ENCODE data around the gene CHST8. TPM values are rescaled to one million over a fixed set of nuclear protein-coding genes. Genes with fewer than 3 reads are reported as not detected.

The CHST8 gene
- total RNA-seq, 1 experiment from 2014 or later, result not detected

DNA sequence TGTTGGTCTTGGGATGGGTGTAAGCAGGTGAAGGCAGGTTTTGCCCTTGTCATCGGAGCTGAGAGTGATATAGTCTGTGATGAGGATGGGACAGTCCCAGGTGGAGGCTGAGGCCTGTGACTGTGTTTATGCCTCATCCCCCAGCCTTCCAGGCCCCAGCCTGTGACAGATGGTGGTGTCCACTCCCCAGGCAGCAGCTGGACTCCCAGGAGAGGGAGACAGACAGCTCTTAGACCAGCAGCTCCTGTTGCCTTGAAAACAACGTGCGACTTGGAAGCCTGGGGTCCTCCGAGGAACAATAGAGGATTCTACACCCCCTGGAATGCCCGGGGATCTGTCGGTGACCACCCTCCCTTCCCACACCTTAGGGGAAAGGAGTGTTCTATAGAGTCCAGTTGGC lies 63.8 kb downstream of the CHST8 start:
- no peak overlapping the region for H2AFZ ChIP-seq
- peaks cover 98% of the 10 kb centered on the region for H3K27me3 ChIP-seq (ENCODE audit: insufficient read depth, low read depth)
- no peak overlapping the region for H3K4me2 ChIP-seq
- H3K4me1 ChIP-seq (replicated peaks; ENCODE audit: insufficient read depth), result no peaks in the 10 kb centered on the region
- no peaks in the 10 kb centered on the region for H3K9me3 ChIP-seq (ENCODE audit: insufficient read depth, low read depth)
- no peaks in the 10 kb centered on the region for H3F3A ChIP-seq (ENCODE audit: insufficient read depth, low read depth)
- TF ChIP-seq EZH2 (IDR thresholded peaks at IDR 0.05; ENCODE audit: low read depth) (no peak), CTCF (conservative IDR thresholded peaks at IDR 0.05) (no peak)
- DNase-seq, result no peak
- H4K20me1 ChIP-seq (ENCODE audit: insufficient read depth), result no peaks in the 10 kb centered on the region
- no peaks in the 10 kb centered on the region for H3K79me2 ChIP-seq (ENCODE audit: low read depth)
- ChIA-PET CTCF (no interaction called here), POLR2A (ENCODE audit: unreplicated experiment) (no interaction called here)
- no peaks in the 10 kb centered on the region for H3K36me3 ChIP-seq (ENCODE audit: low read depth)
- intact Hi-C loops (cut with micrococcal nuclease; ENCODE audit: unreplicated experiment), result no loop called here
- H3K9me2 ChIP-seq (ENCODE audit: insufficient read depth), result no peaks in the 10 kb centered on the region
- H3K4me3 ChIP-seq, result no peak overlapping the region
- no peak overlapping the region for H3K27ac ChIP-seq
- no TSS peak for BruUV-seq (replicated peaks)

DNA sequence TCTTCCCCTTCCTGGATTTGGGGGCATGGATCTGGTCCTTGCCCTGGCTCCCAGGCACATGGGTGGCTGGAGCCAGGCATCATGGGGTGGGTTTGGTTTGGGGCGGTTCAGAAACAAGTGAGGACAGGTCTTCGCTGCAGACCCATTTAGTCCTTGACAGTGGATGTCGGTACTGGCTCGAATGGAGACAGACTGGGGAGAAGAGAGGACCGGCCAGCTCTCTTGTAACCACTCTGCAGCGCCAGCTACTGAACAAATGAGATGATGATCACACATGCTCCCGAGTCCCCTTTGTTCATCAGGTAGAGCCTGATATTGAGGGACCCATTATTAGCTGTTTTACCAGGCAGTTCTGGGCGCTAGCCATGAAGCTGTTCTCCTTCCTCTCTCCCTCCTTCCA lies 64.5 kb downstream of the CHST8 start:
- Histone ChIP-seq H2AFZ (no peak overlapping the region), H3K27ac (no peak overlapping the region), H3K9me3 (ENCODE audit: insufficient read depth, low read depth) (no peaks in the 10 kb centered on the region), H3K79me2 (ENCODE audit: low read depth) (no peaks in the 10 kb centered on the region), H3K4me1 (replicated peaks; ENCODE audit: insufficient read depth) (no peaks in the 10 kb centered on the region), H3K4me2 (no peak overlapping the region), H3K9me2 (ENCODE audit: insufficient read depth) (no peaks in the 10 kb centered on the region), H4K20me1 (ENCODE audit: insufficient read depth) (no peaks in the 10 kb centered on the region), H3K27me3 (ENCODE audit: insufficient read depth, low read depth) (peaks cover 100% of the 10 kb centered on the region), H3K36me3 (ENCODE audit: low read depth) (no peaks in the 10 kb centered on the region), H3F3A (ENCODE audit: insufficient read depth, low read depth) (no peaks in the 10 kb centered on the region), H3K4me3 (no peak overlapping the region)
- BruUV-seq (replicated peaks), result no TSS peak
- ChIA-PET POLR2A (ENCODE audit: unreplicated experiment) (no interaction called here), CTCF (no interaction called here)
- intact Hi-C loops (cut with micrococcal nuclease; ENCODE audit: unreplicated experiment), result no loop called here
- no peak for DNase-seq
- TF ChIP-seq CTCF (conservative IDR thresholded peaks at IDR 0.05), result no peak
- no peak for TF ChIP-seq EZH2 (IDR thresholded peaks at IDR 0.05; ENCODE audit: low read depth)

GRCh38 chr19:33686687-33687480 lies 65.1 kb downstream of the CHST8 start:
- BruUV-seq (replicated peaks), result no TSS peak
- Histone ChIP-seq H3K27me3 (ENCODE audit: insufficient read depth, low read depth) (peaks cover 100% of the 10 kb centered on the region), H3K9me3 (ENCODE audit: insufficient read depth, low read depth) (no peaks in the 10 kb centered on the region), H3K36me3 (ENCODE audit: low read depth) (no peaks in the 10 kb centered on the region), H2AFZ (no peak overlapping the region), H3K4me3 (no peak overlapping the region), H3K27ac (no peak overlapping the region), H3K79me2 (ENCODE audit: low read depth) (no peaks in the 10 kb centered on the region), H4K20me1 (ENCODE audit: insufficient read depth) (no peaks in the 10 kb centered on the region), H3F3A (ENCODE audit: insufficient read depth, low read depth) (no peaks in the 10 kb centered on the region), H3K4me1 (replicated peaks; ENCODE audit: insufficient read depth) (no peaks in the 10 kb centered on the region), H3K9me2 (ENCODE audit: insufficient read depth) (no peaks in the 10 kb centered on the region), H3K4me2 (no peak overlapping the region)
- TF ChIP-seq CTCF (conservative IDR thresholded peaks at IDR 0.05), result no peak
- TF ChIP-seq EZH2 (IDR thresholded peaks at IDR 0.05; ENCODE audit: low read depth), result no peak; the same call in 1 of the 2 replicates
- intact Hi-C loops (cut with micrococcal nuclease; ENCODE audit: unreplicated experiment), result no loop called here
- POLR2A ChIA-PET (ENCODE audit: unreplicated experiment), result no interaction called here
- CTCF ChIA-PET, result no interaction called here
- DNase-seq, result no peak
